Thoracic aorta (tissue), 2 donors: Measurements from ENCODE around the gene TRPC3. TPM values are rescaled to one million over a fixed set of nuclear protein-coding genes. Genes with fewer than 3 reads are reported as not detected.
A peak's percentile ranks its signal among the peaks of the same experiment; 100 is the strongest.

ENCODE experiments used
- ATAC-seq: fragments of 150-250 bp; one replicate; pipeline ENCODE4 v1.8.0; 2017; ENCODE audit warnings: low read depth; ENCODE audit not compliant: insufficient number of reproducible peaks, low FRiP score
- DNase-seq: peaks from one replicate; pipeline ENCODE4 v3.0.0-alpha.2; 2020; ENCODE audit warnings: low spot score
- H3K27ac ChIP-seq, 2 donors: fragments of 200-600 bp; sonication (generic); 1 replicate in 1 of 2; 2 replicates in 1 of 2; pipeline ENCODE4 v1.5.1; 2016; ENCODE audit warnings: mild to moderate bottlenecking in 2 of 2, moderate library complexity in 2 of 2
- H3K27me3 ChIP-seq: fragments of 200-600 bp; sonication (generic); replicated peaks from 2 replicates; pipeline ENCODE4 v1.6.0; 2016; ENCODE audit warnings: mild to moderate bottlenecking; ENCODE audit not compliant: insufficient read depth
- H3K36me3 ChIP-seq: fragments of 200-600 bp; sonication (generic); one replicate; pipeline ENCODE4 v1.5.1; 2016
- H3K4me1 ChIP-seq, 2 donors: fragments of 200-600 bp; sonication (generic); 1 replicate in 1 of 2; 2 replicates in 1 of 2; pipeline versions ENCODE4 v1.5.1 to v1.6.0; 2016; ENCODE audit warnings: low read depth in 2 of 2, mild to moderate bottlenecking in 1 of 2; ENCODE audit not compliant: control insufficient read depth in 1 of 2
- H3K4me3 ChIP-seq: fragments of 200-600 bp; sonication (generic); 2 replicates; pipeline ENCODE4 v1.5.1; 2016; ENCODE audit warnings: mild to moderate bottlenecking
- H3K9me3 ChIP-seq: fragments of 200-600 bp; sonication (generic); 2 replicates; pipeline ENCODE4 v1.5.1; 2016
- total RNA-seq, 2 donors: library from RNA; depleted of rRNA; stranded (reverse); fragments of >200 nt; gene quantifications; one replicate each; pipeline versions ENCODE4 v1.1.0 to v1.2.3, GENCODE V29; 2016
- TF ChIP-seq, protein P1 (sequence below): fragments of 200-600 bp; sonication (generic); IDR thresholded peaks from one replicate; pipeline ENCODE4 v1.5.1; 2019; ENCODE audit warnings: antibody characterized with exemption

TRPC3 gene
- total RNA-seq, 2 donors from 2014 or later = 0.27 to 0.78 TPM

DNA sequence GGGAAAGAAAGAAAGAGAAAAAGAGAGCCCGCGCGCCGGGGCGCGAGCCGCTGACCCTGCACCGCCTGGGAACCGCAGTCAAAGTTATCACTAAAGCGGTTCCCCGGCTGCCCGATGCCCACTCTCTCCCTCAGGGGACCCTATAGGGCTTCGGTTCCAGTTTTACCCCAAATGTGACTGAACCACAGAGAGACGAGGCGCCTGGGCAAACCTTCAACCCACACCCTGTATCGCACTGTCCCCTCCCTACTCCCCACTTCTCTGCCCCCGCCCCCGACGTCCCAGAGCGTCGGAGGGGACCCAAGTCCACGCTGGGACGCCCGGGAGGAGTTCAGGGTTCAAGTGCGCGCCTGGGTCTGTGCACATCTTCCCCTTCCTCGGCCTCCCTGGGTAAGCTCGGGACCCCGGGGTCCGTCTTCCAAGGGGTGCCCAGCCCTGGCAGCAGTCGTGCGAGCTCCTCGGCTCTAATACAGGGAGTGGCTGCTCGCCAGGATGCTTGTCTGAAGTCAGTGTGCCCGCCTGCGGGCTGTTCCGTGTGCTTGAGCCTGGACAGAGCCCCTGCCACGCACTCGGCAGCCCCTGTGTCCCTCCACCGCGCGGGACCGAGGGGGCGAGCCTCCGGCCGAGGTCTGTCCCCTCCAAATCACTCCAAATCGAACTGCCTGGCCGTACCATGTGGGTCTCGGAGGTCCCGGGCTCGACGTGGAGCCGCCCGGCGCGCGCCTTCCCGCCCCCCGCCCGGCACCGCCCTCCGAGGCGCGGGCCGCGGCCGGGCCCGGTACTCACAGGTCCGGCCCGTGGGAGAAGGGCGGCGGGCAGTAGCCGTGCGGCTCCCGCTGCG, 960 bp downstream of the TRPC3 start:
- Histone ChIP-seq H3K36me3 (no peaks in the 10 kb centered on the region), H3K9me3 (no peaks in the 10 kb centered on the region), H3K27me3 (no peaks in the 10 kb centered on the region), H3K27ac (no peak overlapping the region), H3K4me3 (peak overlapping the region; percentile 78), H3K4me1 (peaks cover 0 to 9% of the 10 kb centered on the region in 2 donors)
- TF ChIP-seq, protein P1, sequence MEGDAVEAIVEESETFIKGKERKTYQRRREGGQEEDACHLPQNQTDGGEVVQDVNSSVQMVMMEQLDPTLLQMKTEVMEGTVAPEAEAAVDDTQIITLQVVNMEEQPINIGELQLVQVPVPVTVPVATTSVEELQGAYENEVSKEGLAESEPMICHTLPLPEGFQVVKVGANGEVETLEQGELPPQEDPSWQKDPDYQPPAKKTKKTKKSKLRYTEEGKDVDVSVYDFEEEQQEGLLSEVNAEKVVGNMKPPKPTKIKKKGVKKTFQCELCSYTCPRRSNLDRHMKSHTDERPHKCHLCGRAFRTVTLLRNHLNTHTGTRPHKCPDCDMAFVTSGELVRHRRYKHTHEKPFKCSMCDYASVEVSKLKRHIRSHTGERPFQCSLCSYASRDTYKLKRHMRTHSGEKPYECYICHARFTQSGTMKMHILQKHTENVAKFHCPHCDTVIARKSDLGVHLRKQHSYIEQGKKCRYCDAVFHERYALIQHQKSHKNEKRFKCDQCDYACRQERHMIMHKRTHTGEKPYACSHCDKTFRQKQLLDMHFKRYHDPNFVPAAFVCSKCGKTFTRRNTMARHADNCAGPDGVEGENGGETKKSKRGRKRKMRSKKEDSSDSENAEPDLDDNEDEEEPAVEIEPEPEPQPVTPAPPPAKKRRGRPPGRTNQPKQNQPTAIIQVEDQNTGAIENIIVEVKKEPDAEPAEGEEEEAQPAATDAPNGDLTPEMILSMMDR = no peak
- no peak for DNase-seq
- no peak for ATAC-seq

DNA sequence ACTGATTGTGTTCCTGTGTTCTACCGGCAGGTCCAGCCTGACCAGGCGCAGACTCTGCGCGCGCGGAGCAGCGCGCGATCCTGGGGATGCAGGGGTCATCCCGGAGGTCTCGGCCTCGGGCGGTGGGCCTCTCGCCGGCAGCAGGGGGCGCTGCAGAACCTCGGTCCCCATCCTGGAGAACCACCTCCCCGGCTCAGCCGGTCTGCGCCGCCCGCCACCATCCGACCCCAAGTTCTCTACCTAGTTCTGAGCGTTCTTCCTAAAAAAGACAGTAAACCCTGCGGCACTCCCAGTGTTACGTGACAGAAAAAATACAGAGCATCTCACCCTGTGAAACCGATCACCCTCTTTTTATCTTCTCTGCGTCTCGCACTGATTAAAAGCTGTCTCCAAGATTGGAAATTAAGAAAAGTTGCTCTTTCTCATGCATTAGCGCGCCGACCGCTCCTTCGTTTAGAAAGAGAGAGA, 1.6 kb downstream of the TRPC3 start:
- DNase-seq (no peak), ATAC-seq (no peak)
- Histone ChIP-seq H3K9me3 (no peaks in the 10 kb centered on the region), H3K4me1 (peaks cover 0 to 9% of the 10 kb centered on the region in 2 donors), H3K27me3 (no peaks in the 10 kb centered on the region), H3K27ac (no peak overlapping the region), H3K4me3 (peak overlapping the region; percentile 78), H3K36me3 (no peaks in the 10 kb centered on the region)
- TF ChIP-seq, protein P1 = peak; percentile 74

GRCh38 chr4:121946644-121947043, 5.2 kb downstream of the TRPC3 start:
- H3K36me3 ChIP-seq = no peaks in the 10 kb centered on the region
- no peak overlapping the region for H3K4me3 ChIP-seq
- no peak overlapping the region for H3K27ac ChIP-seq
- DNase-seq = no peak
- ATAC-seq = no peak
- TF ChIP-seq, protein P1 = no peak
- no peaks in the 10 kb centered on the region for H3K27me3 ChIP-seq
- no peaks in the 10 kb centered on the region for H3K9me3 ChIP-seq
- H3K4me1 ChIP-seq = peaks cover 0 to 5% of the 10 kb centered on the region in 2 donors

DNA sequence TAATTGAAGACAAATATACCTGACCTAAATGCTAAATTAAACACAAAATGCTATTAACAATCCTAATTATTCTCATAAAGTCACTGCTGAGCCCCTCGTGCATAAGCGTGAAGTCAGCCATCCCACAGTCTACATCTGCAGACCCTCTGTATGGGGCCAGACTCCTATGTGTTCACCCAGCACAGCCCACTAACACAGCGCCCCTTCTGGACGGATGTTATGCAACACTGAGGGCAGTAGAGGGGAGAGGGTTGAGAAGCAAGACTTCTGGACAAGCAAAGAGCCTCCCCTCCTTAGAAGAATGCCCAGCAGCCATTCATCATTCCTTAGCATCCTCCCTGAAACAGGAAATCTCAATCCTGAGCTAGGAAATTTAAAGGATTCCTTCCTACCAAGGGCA, 7.9 kb downstream of the TRPC3 start:
- H3K4me3 ChIP-seq = no peak overlapping the region
- H3K27me3 ChIP-seq = no peaks in the 10 kb centered on the region
- no peak overlapping the region for H3K27ac ChIP-seq
- H3K9me3 ChIP-seq = no peaks in the 10 kb centered on the region
- ATAC-seq (no peak), DNase-seq (no peak)
- H3K36me3 ChIP-seq = no peaks in the 10 kb centered on the region
- TF ChIP-seq, protein P1 = no peak
- H3K4me1 ChIP-seq = no peaks in the 10 kb centered on the region

GRCh38 chr4:121939690-121940089, 12.2 kb downstream of the TRPC3 start:
- no peak for ATAC-seq
- Histone ChIP-seq H3K27ac (no peak overlapping the region), H3K36me3 (no peaks in the 10 kb centered on the region), H3K27me3 (no peaks in the 10 kb centered on the region), H3K4me1 (no peaks in the 10 kb centered on the region), H3K4me3 (no peak overlapping the region), H3K9me3 (no peaks in the 10 kb centered on the region)
- TF ChIP-seq, protein P1 = no peak
- no peak for DNase-seq
